ENCODE measurements around the gene BTBD2. TPM values are rescaled to one million over a fixed set of nuclear protein-coding genes. Genes with fewer than 3 reads are reported as not detected.

The BTBD2 gene
- polyA plus RNA-seq, 3 donors: 32.5 to 57.5 (median 47.4) TPM

DNA sequence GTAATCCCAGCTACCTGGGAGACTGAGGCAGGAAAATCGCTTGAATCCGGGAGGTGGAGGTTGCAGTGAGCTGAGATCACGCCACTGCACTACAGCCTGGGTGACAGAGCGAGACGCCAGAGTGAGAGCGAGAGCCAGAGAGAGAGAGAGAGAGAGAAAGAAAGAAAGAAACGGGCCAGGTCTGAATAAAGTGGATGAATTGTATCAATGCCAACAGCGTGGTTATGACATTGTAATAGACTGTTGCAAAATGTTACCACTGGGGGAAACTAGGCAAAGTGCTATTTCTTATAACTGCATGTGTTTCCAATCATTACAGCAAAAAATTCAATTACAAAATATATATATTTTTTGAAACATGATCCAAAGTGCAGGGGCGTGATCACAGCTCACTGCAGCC is 11.8 kb upstream of the BTBD2 start:
- H3K27ac ChIP-seq (ENCODE audit: low read depth, low read length): no peak overlapping the region
- WGBS, 3 donors: 42 to 65% (median 43%) methylated on average over 9 of the region's 9 CpGs

- WGBS, 3 donors: 83 to 91% (median 91%) methylated on average over 10 of the region's 10 CpGs
- no peak overlapping the region for H3K27ac ChIP-seq (ENCODE audit: low read depth, low read length)
Measured at GRCh38 chr19:2026770-2027169, 11.3 kb upstream of the BTBD2 start.

DNA sequence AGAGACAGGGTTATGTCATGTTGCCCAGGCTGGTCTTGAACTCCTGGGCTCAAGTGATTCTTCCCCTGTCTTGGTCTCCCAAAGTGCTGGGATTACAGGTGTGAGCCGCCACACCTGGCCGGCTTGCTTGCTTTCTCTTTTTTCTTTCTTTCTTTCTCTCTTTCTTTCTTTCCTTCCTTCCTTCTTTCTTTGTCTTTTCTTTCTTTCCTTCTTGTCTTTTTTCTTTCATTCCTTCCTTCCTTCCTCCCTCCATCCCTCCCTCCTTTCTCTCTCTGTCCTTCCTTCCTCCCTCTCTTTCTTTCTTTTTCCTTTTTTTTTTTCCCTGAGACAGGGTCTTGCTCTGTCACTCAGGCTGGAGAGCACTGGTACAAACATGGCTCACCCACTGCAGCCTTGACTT is 6.8 kb upstream of the BTBD2 start:
- H3K27ac ChIP-seq (ENCODE audit: low read depth, low read length): no peak overlapping the region
- WGBS, 3 donors: 90 to 98% (median 97%) methylated on average over 2 of the region's 2 CpGs

GRCh38 chr19:2021453-2022140 is 6.1 kb upstream of the BTBD2 start:
- WGBS, 3 donors: 89 to 93% (median 89%) methylated on average over 4 of the region's 4 CpGs
- H3K27ac ChIP-seq (ENCODE audit: low read depth, low read length): no peak overlapping the region

GRCh38 chr19:2018752-2019151 is 3.2 kb upstream of the BTBD2 start:
- WGBS, 3 donors: 90 to 95% (median 93%) methylated on average over 12 to 13 of the region's 13 CpGs
- no peak overlapping the region for H3K27ac ChIP-seq (ENCODE audit: low read depth, low read length)

DNA sequence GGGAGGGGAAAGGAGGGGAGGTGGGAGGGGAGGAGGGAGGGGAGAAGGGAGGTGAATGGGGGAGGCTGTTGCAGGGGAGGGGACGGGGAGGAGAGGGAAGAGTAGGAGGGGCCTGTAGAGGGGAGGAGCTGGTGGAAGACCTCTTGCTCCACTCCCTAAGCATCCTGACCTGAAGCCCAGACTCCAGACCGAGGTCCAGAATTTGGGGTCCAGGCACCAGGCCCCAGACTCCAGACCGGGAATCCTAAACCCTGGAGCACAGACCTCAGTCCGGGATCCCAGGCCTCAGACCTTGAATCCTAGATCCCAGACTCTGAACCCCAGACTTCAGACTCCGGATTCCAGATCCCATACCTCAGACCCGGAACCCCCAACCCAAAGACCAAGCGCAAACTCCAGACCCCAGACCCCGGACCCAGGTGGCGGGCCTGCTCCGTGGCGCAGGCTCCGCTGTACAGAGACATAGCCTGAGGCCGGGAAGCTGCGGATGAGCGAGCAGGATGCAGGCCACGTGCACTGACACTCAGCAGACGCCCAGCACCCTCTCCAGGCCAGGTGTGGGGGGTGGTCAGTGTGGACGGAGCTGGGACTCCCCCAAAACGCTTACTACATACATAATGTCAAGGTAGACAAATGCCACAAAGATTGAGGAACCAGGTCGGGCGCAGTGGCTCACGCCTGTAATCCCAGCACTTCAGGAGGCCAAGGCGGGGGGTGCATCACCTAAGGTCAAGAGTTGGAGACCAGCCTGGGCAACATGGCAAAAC is 710 bp upstream of the BTBD2 start:
- 63 to 73% (median 68%) methylated on average over 22 to 23 of the region's 23 CpGs for WGBS, 3 donors
- no peak overlapping the region for H3K27ac ChIP-seq (ENCODE audit: low read depth, low read length)

- no peak overlapping the region for H3K27ac ChIP-seq (ENCODE audit: low read depth, low read length)
- WGBS, 3 donors: 10 to 13% (median 13%) methylated on average over 32 to 70 of the region's 74 CpGs
Measured at GRCh38 chr19:2014731-2015607, 545 bp downstream of the BTBD2 start.

- WGBS, 3 donors: 70 to 73% (median 71%) methylated on average over 5 of the region's 5 CpGs
- no peak overlapping the region for H3K27ac ChIP-seq (ENCODE audit: low read depth, low read length)
Measured at GRCh38 chr19:2014131-2014571, 1.4 kb downstream of the BTBD2 start.

DNA sequence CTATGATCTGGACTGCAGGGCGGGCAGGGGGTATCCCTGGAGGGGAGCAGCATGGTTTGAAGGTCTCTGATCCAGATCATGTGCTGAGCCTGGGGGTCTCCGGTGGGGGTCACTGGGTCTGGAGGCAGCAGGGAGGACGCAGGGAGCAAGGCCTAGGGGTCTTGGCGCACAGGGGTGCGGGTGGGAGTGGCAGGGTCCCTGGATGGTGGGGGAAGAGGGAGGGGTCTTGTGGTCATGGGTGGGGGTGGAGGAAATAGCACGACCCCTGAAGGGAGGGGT is 1.9 kb downstream of the BTBD2 start:
- 84 to 89% (median 88%) methylated on average over 6 of the region's 6 CpGs for WGBS, 3 donors
- H3K27ac ChIP-seq (ENCODE audit: low read depth, low read length): no peak overlapping the region

GRCh38 chr19:2012941-2013682 is 2.4 kb downstream of the BTBD2 start:
- WGBS, 3 donors: 64 to 88% (median 87%) methylated on average over 18 to 21 of the region's 21 CpGs
- no peak overlapping the region for H3K27ac ChIP-seq (ENCODE audit: low read depth, low read length)

- no peak overlapping the region for H3K27ac ChIP-seq (ENCODE audit: low read depth, low read length)
- 93 to 97% (median 93%) methylated on average over 12 of the region's 12 CpGs for WGBS, 3 donors
Measured at GRCh38 chr19:2011169-2011568, 4.3 kb downstream of the BTBD2 start.

DNA sequence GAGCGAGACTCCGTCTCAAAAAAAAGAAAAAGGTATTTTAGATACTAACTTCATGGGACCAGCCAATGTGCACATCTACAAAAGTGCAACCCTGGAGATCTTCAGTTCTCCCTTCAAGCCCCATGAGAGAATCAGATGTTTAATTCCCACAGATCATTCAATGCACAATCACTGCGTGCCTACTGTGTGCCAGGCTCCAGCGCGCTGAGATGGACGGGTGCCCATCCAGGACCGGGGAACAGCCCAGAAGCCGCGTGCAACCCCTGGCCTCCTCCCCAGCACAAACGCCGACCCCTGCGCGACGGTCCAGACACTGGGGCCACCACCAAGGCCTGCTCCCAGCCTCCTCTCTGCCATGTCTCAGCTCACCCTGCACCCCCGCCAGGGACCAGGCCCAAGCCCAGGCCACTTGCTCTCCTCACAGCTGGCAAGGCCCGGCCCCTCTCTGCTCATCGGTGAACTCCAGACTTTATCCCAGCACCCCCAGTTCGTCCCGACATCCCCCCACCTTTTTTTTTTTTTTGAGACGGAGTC is 5.3 kb downstream of the BTBD2 start:
- WGBS, 3 donors: 90 to 95% (median 91%) methylated on average over 20 of the region's 20 CpGs

GRCh38 chr19:2003874-2004273 is 11.6 kb downstream of the BTBD2 start:
- H3K27ac ChIP-seq (ENCODE audit: low read depth, low read length): no peak overlapping the region
- 93 to 96% (median 95%) methylated on average over 4 of the region's 4 CpGs for WGBS, 3 donors

More for the DNA sequence above, 5.3 kb downstream of the BTBD2 start:
- H3K27ac ChIP-seq (ENCODE audit: low read depth, low read length): no peak overlapping the region

DNA sequence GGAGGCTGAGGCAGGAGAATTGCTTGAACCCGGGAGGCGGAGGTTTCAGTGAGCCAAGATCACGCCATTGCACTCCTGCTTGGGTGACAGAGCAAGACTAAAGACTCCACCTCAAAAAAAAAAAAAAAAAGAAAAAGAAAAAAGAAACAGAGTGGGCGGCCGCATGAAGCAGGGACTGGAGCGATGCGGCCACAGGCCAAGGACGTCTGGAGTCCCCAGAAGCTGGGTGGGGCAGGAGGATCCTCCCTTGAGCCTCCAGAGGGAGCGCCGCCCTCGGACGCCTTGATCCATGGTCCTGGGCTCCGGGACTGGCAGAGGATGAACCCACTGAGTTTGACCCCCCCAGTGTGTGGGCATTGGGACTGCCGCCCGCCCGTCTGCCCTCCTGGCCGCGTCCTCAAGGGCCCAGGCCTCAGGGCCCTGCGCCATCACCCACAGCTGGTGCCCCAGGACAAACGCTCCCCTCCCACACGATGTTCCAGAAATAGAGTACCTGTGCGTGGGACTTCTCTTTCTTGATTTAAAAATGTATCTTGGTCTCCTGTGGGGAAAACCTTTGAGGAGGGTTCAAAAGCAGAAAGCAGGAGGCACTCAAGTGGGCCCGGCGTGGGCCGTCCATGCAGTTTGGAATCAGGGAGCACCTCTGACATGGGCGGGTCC is 15.5 kb downstream of the BTBD2 start:
- WGBS, 3 donors: 88 to 93% (median 91%) methylated on average over 26 of the region's 26 CpGs
- no peak overlapping the region for H3K27ac ChIP-seq (ENCODE audit: low read depth, low read length)

- WGBS, 3 donors: 87 to 94% (median 91%) methylated on average over 52 of the region's 52 CpGs
- H3K27ac ChIP-seq (ENCODE audit: low read depth, low read length): no peak overlapping the region
Measured at GRCh38 chr19:1998712-1999708, 16.5 kb downstream of the BTBD2 start.

DNA sequence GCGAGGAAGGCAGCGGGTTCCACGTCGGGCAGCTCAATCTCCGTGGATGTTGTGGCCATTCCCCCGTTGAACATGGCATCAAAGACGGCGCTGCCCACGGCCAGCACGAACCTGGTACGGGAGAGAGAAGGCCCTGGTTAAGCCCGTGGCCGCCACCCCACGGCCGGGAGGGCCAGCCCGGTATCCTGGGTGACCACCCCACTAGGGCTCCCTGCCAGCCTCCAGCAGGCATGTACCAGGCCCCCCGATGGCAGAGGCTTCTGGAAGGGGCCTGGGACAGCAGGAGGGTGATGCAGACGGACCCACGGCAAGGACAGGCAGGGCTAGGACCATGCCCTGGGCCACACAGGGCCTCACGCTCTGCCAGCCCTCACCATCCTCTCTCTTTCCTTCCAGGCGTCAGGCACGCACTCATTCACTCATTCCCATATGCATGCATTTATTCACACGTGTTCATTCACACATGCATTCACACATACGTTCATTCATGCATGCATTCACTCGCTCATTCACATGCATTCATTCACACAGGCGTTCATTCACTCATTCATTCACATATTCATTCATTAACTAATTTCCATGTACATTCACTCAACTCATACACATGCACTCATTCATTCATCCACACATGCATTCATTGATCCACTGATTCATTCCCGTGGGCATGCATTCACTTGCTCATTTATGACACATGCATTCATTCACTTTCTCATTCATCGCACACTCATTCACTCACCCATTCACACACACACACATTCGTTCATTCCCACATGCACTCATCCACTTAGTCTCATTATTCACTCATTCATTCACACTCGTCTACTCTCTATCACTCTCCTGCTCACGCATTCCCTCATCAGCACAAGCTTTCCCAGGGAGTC is 17.9 kb downstream of the BTBD2 start:
- WGBS, 3 donors: 93 to 97% (median 93%) methylated on average over 31 of the region's 31 CpGs
- no peak overlapping the region for H3K27ac ChIP-seq (ENCODE audit: low read depth, low read length)
